HEK293T (cell line): ENCODE data around the gene OOSP2.
"Not testable (repeated sequence)": the region's sequence is repeated elsewhere in the genome, so short reads cannot be mapped to it uniquely, and the experiment has no call there.

ENCODE experiments used
- CTCF ChIA-PET: fragments of 350-600 bp; formaldehyde crosslinking; extraction: SDS; loops from one replicate; lab custom pipeline; 2021; ENCODE audit warnings: antibody characterized with exemption, inconsistent platforms; lab: Yijun Ruan, JAX
- POLR2A ChIA-PET: fragments of 350-600 bp; formaldehyde crosslinking; extraction: SDS; loops from one replicate; lab custom pipeline; 2020; ENCODE audit warnings: antibody characterized with exemption, inconsistent platforms; lab: Yijun Ruan, JAX
- DNase-seq: peaks from one replicate; pipeline ENCODE4 v3.0.0; 2012; ENCODE audit warnings: mixed read lengths; ENCODE audit errors: extremely low spot score
- ARNT ChIP-seq: fragments of 450-650 bp; IDR thresholded peaks from 2 replicates; pipeline ENCODE4 v1.6.1; 2017; ENCODE audit warnings: mild to moderate bottlenecking
- BHLHE40 ChIP-seq: fragments of 450-650 bp; IDR thresholded peaks from 2 replicates; pipeline ENCODE4 v1.6.1; 2016; ENCODE audit warnings: mild to moderate bottlenecking, moderate library complexity, borderline replicate concordance
- CTBP1 ChIP-seq: fragments of 450-650 bp; IDR thresholded peaks from 2 replicates; pipeline ENCODE4 v1.6.1; 2016; ENCODE audit warnings: borderline replicate concordance
- ELF4 ChIP-seq: fragments of 450-650 bp; IDR thresholded peaks from 2 replicates; pipeline ENCODE4 v1.6.1; 2017; ENCODE audit warnings: antibody characterized with exemption
- FOXA1 ChIP-seq: fragments of 450-650 bp; IDR thresholded peaks from 2 replicates; pipeline ENCODE4 v1.6.1; 2016; ENCODE audit warnings: mild to moderate bottlenecking
- FOXK2 ChIP-seq: fragments of 450-650 bp; IDR thresholded peaks from 2 replicates; pipeline ENCODE4 v1.6.1; 2016; ENCODE audit warnings: mild to moderate bottlenecking
- FOXM1 ChIP-seq: fragments of 450-650 bp; IDR thresholded peaks from 2 replicates; pipeline ENCODE4 v1.6.1; 2017; ENCODE audit warnings: mild to moderate bottlenecking, borderline replicate concordance
- HDGF ChIP-seq: fragments of 450-650 bp; IDR thresholded peaks from 2 replicates; pipeline ENCODE4 v1.6.1; 2017; ENCODE audit warnings: antibody characterized with exemption, borderline replicate concordance
- L3MBTL2 ChIP-seq: fragments of 450-650 bp; conservative IDR thresholded peaks from 2 replicates; pipeline ENCODE4 v1.6.1; 2016; ENCODE audit warnings: mild to moderate bottlenecking
- LEF1 ChIP-seq: fragments of 450-650 bp; IDR thresholded peaks from 2 replicates; pipeline ENCODE4 v1.6.1; 2017; ENCODE audit warnings: mild to moderate bottlenecking, borderline replicate concordance
- NFRKB ChIP-seq: fragments of 450-650 bp; IDR thresholded peaks from 2 replicates; pipeline ENCODE4 v1.6.1; 2016; ENCODE audit warnings: mild to moderate bottlenecking, moderate library complexity
- SP1 ChIP-seq: fragments of 450-650 bp; IDR thresholded peaks from 2 replicates; pipeline ENCODE4 v1.6.1; 2017
- SUZ12 ChIP-seq: fragments of 450-650 bp; IDR thresholded peaks from 2 replicates; pipeline ENCODE4 v1.6.1; 2016; ENCODE audit warnings: mild to moderate bottlenecking
- TARDBP ChIP-seq: fragments of 450-650 bp; IDR thresholded peaks from 2 replicates; pipeline ENCODE4 v1.6.1; 2016
- ZNF384 ChIP-seq: fragments of 450-650 bp; IDR thresholded peaks from 2 replicates; pipeline ENCODE4 v1.6.1; 2016
- TF ChIP-seq, protein P1 (sequence below): fragments of 450-650 bp; IDR thresholded peaks from 2 replicates; pipeline ENCODE4 v1.6.1; 2016

The OOSP2 gene

GRCh38 chr11:60059052-60059451 lies 18.8 kb downstream of the OOSP2 start:
- no peak for DNase-seq
- ChIA-PET POLR2A (no interaction called here), CTCF (no interaction called here)
- TF ChIP-seq CTBP1 = no peak
- TF ChIP-seq SUZ12 = no peak
- no peak for TF ChIP-seq L3MBTL2
- TF ChIP-seq, protein P1, sequence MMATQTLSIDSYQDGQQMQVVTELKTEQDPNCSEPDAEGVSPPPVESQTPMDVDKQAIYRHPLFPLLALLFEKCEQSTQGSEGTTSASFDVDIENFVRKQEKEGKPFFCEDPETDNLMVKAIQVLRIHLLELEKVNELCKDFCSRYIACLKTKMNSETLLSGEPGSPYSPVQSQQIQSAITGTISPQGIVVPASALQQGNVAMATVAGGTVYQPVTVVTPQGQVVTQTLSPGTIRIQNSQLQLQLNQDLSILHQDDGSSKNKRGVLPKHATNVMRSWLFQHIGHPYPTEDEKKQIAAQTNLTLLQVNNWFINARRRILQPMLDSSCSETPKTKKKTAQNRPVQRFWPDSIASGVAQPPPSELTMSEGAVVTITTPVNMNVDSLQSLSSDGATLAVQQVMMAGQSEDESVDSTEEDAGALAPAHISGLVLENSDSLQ = no peak
- no peak for TF ChIP-seq NFRKB
- no peak for TF ChIP-seq ARNT
- TF ChIP-seq FOXK2 = no peak
- TF ChIP-seq ELF4 = no peak
- TF ChIP-seq ZNF384 = no peak
- no peak for TF ChIP-seq BHLHE40
- no peak for TF ChIP-seq LEF1
- no peak for TF ChIP-seq HDGF
- no peak for TF ChIP-seq SP1
- TF ChIP-seq FOXM1 = no peak
- no peak for TF ChIP-seq TARDBP

DNA sequence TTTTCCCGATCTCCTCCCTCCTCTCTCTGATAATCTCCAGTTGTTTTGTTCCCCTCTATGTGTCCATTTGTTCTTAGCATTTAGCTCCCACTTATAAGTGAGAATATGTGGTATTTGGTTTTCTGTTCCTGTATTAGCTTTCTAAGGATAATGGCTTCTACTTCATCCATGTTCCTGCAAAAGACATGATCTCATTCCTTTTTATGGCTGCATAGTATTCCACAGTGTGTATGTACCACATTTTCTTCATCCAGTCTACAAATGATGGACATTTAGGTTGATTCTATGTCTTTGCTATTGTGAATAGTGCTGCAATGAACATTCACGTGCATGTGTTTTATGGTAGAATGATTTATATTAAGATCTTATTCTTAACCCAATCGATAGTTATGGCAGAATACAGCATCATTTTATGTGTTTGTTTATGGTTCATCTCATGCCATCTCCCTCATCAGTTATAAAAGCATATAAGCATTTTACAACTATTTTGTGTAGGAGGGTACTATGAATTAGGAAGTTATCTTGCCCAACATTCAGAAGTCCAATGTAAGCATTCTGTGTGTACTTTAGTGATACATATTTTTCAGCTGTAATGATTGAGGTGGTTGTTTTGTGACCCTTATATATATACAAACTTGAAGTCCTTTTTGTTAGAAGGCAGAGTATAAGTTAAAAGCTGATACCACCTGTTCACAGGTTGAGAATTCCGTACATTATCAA lies 19.5 kb downstream of the OOSP2 start:
- CTCF ChIA-PET = no interaction called here
- no peak for DNase-seq
- POLR2A ChIA-PET = no interaction called here
- no peak for TF ChIP-seq ARNT
- TF ChIP-seq FOXM1 = no peak
- no peak for TF ChIP-seq SP1
- no peak for TF ChIP-seq TARDBP
- no peak for TF ChIP-seq SUZ12
- no peak for TF ChIP-seq ELF4

GRCh38 chr11:60064111-60064510 lies 23.9 kb downstream of the OOSP2 start:
- POLR2A ChIA-PET = no interaction called here
- CTCF ChIA-PET = no interaction called here
- no peak for TF ChIP-seq NFRKB
- TF ChIP-seq CTBP1 = no peak
- no peak for TF ChIP-seq SUZ12
- TF ChIP-seq SP1 = no peak
- no peak for TF ChIP-seq FOXK2
- no peak for TF ChIP-seq L3MBTL2
- no peak for TF ChIP-seq ZNF384
- TF ChIP-seq FOXA1 = no peak
- no peak for TF ChIP-seq HDGF
- TF ChIP-seq ELF4 = no peak
- TF ChIP-seq, protein P1 = no peak
- no peak for TF ChIP-seq FOXM1
- TF ChIP-seq TARDBP = no peak
- no peak for TF ChIP-seq ARNT
- no peak for TF ChIP-seq LEF1
- no peak for TF ChIP-seq BHLHE40
- DNase-seq = no peak

DNA sequence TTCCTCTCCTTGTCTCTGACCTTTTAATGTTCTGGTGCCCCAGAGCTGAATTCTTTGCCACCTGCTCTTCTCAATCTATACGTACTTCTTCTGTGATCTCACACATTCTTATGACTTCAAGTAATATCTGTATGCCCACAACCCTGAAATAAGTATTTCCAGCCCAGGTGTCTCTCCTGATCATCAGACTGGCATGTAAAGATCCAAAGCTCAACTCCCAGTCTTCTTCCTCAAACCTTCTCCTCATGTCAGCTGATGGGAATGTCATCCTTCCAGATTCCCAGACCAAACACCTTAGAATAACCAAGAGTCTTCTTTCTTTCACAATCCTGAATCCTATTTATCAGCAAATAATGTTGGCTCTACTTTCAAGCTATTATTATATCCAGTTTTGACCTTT lies 25.6 kb downstream of the OOSP2 start:
- DNase-seq = no peak
- ChIA-PET POLR2A (no interaction called here), CTCF (no interaction called here)
- TF ChIP-seq SP1 = no peak
- TF ChIP-seq SUZ12 = no peak
- TF ChIP-seq ZNF384 = no peak
- TF ChIP-seq HDGF = no peak
- TF ChIP-seq LEF1 = no peak
- no peak for TF ChIP-seq FOXK2
- TF ChIP-seq ELF4 = no peak
- no peak for TF ChIP-seq ARNT
- TF ChIP-seq FOXM1 = no peak
- no peak for TF ChIP-seq FOXA1
- no peak for TF ChIP-seq NFRKB
- no peak for TF ChIP-seq TARDBP
- no peak for TF ChIP-seq BHLHE40
- TF ChIP-seq, protein P1 = no peak
- no peak for TF ChIP-seq L3MBTL2
- TF ChIP-seq CTBP1 = no peak

DNA sequence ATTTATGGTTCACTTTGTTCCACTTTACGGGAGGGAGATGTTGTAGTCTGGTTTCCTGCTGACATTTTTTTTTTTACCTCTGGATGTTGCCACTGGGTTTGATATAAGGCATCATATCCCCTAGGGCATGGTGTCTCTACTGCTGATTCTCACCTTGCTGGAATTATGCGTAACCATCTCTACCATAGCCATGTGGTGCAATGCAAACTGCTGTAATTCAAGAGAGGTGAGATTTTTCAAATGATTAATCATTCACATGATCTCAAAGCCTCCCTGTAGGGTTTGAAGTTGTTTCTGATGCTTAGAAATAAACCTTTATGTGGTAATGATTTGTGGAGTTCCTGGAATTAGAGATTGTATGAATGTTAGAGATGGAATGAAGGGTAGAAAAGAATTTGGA lies 29.2 kb downstream of the OOSP2 start:
- ChIA-PET POLR2A (no interaction called here), CTCF (no interaction called here)
- no peak for DNase-seq
- TF ChIP-seq L3MBTL2 = no peak
- no peak for TF ChIP-seq ZNF384
- no peak for TF ChIP-seq ARNT
- TF ChIP-seq SUZ12 = no peak
- TF ChIP-seq, protein P1 = no peak
- no peak for TF ChIP-seq BHLHE40
- TF ChIP-seq ELF4 = no peak
- TF ChIP-seq HDGF = no peak
- TF ChIP-seq CTBP1 = no peak
- no peak for TF ChIP-seq SP1
- TF ChIP-seq FOXK2 = no peak
- TF ChIP-seq FOXM1 = no peak
- TF ChIP-seq LEF1 = no peak
- no peak for TF ChIP-seq TARDBP
- TF ChIP-seq NFRKB = no peak
- TF ChIP-seq FOXA1 = no peak

DNA sequence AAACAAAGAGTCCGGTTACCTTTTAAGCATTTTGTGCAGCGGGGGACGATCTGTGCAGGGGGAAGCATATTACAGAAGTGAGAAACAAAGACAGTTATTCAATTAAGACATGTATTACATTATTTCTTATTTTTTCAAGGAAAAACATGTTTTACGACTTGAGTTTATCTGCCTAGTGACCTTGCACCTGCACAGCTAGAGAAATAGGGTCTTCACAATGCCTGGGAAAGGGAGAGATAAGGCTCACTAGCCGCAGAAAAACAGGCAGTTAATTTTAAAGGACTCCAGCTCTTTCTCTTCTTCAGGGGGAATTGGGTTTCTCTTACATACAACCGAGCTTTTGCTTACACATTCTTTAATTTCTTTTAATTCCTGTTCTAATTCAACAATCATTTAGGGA lies 31.4 kb downstream of the OOSP2 start:
- DNase-seq, POLR2A ChIA-PET, CTCF ChIA-PET: not testable (repeated sequence)
